Vagina (tissue), 2 donors: Measurements from ENCODE around the gene LIPG.
"Not testable (repeated sequence)": the region's sequence is repeated elsewhere in the genome, so short reads cannot be mapped to it uniquely, and the experiment has no call there.

Experiments
- CTCF ChIP-seq, 3 experiments: fragments of 450-650 bp in 2 of 3; fragments of 200-600 bp in 1 of 3; sonication (generic) in 1 of 3; IDR thresholded peaks; one replicate each; pipeline ENCODE4 v1.5.1; 2017 to 2019; ENCODE audit warnings: antibody characterized with exemption in 3 of 3, mild to moderate bottlenecking in 2 of 3, moderate library complexity in 2 of 3
- POLR2A ChIP-seq, 2 donors: fragments of 450-650 bp; IDR thresholded peaks; one replicate each; pipeline ENCODE4 v1.6.1; 2017; ENCODE audit warnings: antibody characterized with exemption in 2 of 2, mild to moderate bottlenecking in 2 of 2, moderate library complexity in 2 of 2

GRCh38 chr18:49559326-49559931, 2.4 kb upstream of the LIPG start:
- TF ChIP-seq CTCF (IDR thresholded peaks at IDR 0.05): peak in 1 of 3 experiments; percentile 40
- not testable (repeated sequence) for TF ChIP-seq POLR2A (IDR thresholded peaks at IDR 0.05)
